Stimulated activated CD4-positive, alpha-beta T cell treated with anti-CD3 and anti-CD28 coated beads, Interleukin-2, amount 100 ng/mL, for 48 hours (primary cell): ENCODE results near the gene ENOX2.

Experiments
- DNase-seq, 2 donors: peaks; one replicate each; pipeline ENCODE4 v3.0.0-alpha.2; 2020

The ENOX2 gene

GRCh38 chrX:130607431-130607830, 295.6 kb downstream of the ENOX2 start:
- DNase-seq: no peak

- no peak for DNase-seq
Measured at GRCh38 chrX:130606425-130606824, 296.6 kb downstream of the ENOX2 start.

GRCh38 chrX:130604882-130605281, 298.1 kb downstream of the ENOX2 start:
- DNase-seq: no peak

GRCh38 chrX:130594453-130594916, 308.5 kb downstream of the ENOX2 start:
- no peak for DNase-seq

DNA sequence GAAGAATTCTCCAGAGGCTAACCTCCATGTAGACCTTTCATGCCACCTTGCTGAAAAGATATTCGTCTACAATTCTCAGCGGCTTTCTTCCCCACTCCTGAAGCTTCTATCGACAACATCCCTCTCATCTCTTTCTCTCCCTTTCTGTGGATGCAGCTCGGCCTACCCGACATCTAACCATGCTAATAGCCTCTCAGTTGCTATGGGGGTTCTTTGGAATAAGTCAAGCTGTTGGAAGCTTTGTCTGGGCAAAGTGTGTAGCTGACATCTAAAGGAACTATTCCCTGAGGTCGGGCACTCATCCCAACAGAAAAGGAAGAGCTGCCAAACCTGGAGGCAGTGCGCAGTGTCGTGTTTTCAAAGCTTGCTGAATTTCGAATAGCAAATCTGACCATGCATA, 309.1 kb downstream of the ENOX2 start:
- DNase-seq: no peak

DNA sequence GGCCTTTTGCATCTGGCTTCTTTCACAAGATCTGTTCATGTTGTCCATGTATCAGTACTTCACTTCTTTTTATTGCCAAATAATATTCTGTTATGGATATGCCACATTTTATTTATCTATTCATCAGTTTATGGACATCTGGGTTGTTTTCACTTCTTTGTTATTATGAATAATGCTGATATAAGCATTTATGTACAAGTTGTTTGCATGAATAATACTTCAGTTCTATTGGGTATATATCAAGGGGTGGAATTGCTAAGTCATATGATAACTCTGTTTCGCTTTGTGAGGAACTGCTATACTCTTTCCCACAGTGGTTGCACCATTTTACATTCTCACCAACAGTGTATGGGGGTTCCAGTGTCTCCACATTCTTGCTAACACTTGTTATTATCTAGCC, 310.8 kb downstream of the ENOX2 start:
- DNase-seq: no peak

GRCh38 chrX:130578906-130579305, 324.1 kb downstream of the ENOX2 start:
- no peak for DNase-seq

DNA sequence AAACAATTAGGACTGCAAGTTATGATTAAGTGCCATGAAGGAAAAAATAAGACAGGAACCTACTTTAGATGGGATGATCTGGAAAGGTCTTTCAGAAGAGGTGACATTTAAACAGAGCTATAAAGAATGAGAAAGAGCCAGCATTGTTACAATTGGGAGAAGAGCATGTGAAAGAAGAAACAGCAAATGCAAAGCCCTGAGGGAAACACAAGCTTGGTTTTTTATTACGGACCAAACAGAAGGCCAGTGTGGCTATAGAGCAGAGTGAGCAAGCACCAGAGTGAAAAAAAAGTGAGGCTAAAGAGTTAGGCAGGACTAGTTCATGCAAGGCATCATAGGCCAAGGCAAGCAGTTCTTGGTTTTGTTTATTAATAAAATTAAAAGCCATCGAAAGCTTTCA, 325.6 kb downstream of the ENOX2 start:
- DNase-seq: no peak

- peak; percentile 0 to 12 for DNase-seq
Measured at GRCh38 chrX:130575831-130576389, 327.1 kb downstream of the ENOX2 start.
